Measurements from ENCODE around the gene MYH8.

Gene MYH8

GRCh38 chr17:10370016-10370608 is 51.6 kb downstream of the MYH8 start:
- H2AFZ ChIP-seq (ENCODE audit: low read length): no peak overlapping the region
- H3K4me1 ChIP-seq (ENCODE audit: insufficient read depth, low read length, severe bottlenecking): no peaks in the 10 kb centered on the region
- TF ChIP-seq CTCF (IDR thresholded peaks at IDR 0.05; ENCODE audit: low read length) (no peak), EZH2 (IDR thresholded peaks at IDR 0.05; ENCODE audit: borderline replicate concordance, low read length) (no peak)

GRCh38 chr17:10369239-10369638 is 52.5 kb downstream of the MYH8 start:
- Histone ChIP-seq H3K36me3 (ENCODE audit: insufficient read depth, low read length) (no peaks in the 10 kb centered on the region), H3K4me2 (ENCODE audit: low read length) (no peak overlapping the region), H3K27me3 (ENCODE audit: insufficient read depth, low read length) (no peaks in the 10 kb centered on the region), H3K4me3 (ENCODE audit: low read depth, low read length, poor library complexity, severe bottlenecking) (no peak overlapping the region), H3K9ac (ENCODE audit: low read length) (no peak overlapping the region), H3K9me3 (ENCODE audit: low read length) (no peaks in the 10 kb centered on the region), H3K79me2 (ENCODE audit: insufficient read depth, low read length) (no peaks in the 10 kb centered on the region), H3K4me1 (ENCODE audit: insufficient read depth, low read length, severe bottlenecking) (no peaks in the 10 kb centered on the region), H3K27ac (ENCODE audit: low read depth, low read length, poor library complexity, severe bottlenecking) (no peak overlapping the region), H2AFZ (ENCODE audit: low read length) (no peak overlapping the region), H3K9me2 (ENCODE audit: low read depth, low read length) (no peaks in the 10 kb centered on the region), H3F3A (ENCODE audit: insufficient read depth, low read length) (no peaks in the 10 kb centered on the region), H4K20me1 (ENCODE audit: insufficient read depth, low read length) (no peaks in the 10 kb centered on the region)
- TF ChIP-seq CTCF (IDR thresholded peaks at IDR 0.05; ENCODE audit: low read length): no peak
- TF ChIP-seq EZH2 (IDR thresholded peaks at IDR 0.05; ENCODE audit: borderline replicate concordance, low read length): no peak

More at GRCh38 chr17:10370016-10370608, 51.6 kb downstream of the MYH8 start:
- H3K9me3 ChIP-seq (ENCODE audit: low read length): no peaks in the 10 kb centered on the region
- H3K4me3 ChIP-seq (ENCODE audit: low read depth, low read length, poor library complexity, severe bottlenecking): no peak overlapping the region
- H3K9ac ChIP-seq (ENCODE audit: low read length): no peak overlapping the region
- H3K27me3 ChIP-seq (ENCODE audit: insufficient read depth, low read length): no peaks in the 10 kb centered on the region
- no peaks in the 10 kb centered on the region for H3F3A ChIP-seq (ENCODE audit: insufficient read depth, low read length)
- H3K79me2 ChIP-seq (ENCODE audit: insufficient read depth, low read length): no peaks in the 10 kb centered on the region
- no peaks in the 10 kb centered on the region for H3K9me2 ChIP-seq (ENCODE audit: low read depth, low read length)
- no peaks in the 10 kb centered on the region for H4K20me1 ChIP-seq (ENCODE audit: insufficient read depth, low read length)
- no peak overlapping the region for H3K4me2 ChIP-seq (ENCODE audit: low read length)
- H3K36me3 ChIP-seq (ENCODE audit: insufficient read depth, low read length): no peaks in the 10 kb centered on the region
- H3K27ac ChIP-seq (ENCODE audit: low read depth, low read length, poor library complexity, severe bottlenecking): no peak overlapping the region

GRCh38 chr17:10368561-10368960 is 53.2 kb downstream of the MYH8 start:
- H3K9me2 ChIP-seq (ENCODE audit: low read depth, low read length): no peaks in the 10 kb centered on the region
- TF ChIP-seq CTCF (IDR thresholded peaks at IDR 0.05; ENCODE audit: low read length): no peak
- TF ChIP-seq EZH2 (IDR thresholded peaks at IDR 0.05; ENCODE audit: borderline replicate concordance, low read length): no peak
- H3K27me3 ChIP-seq (ENCODE audit: insufficient read depth, low read length): no peaks in the 10 kb centered on the region

More at GRCh38 chr17:10368561-10368960, 53.2 kb downstream of the MYH8 start:
- Histone ChIP-seq H3K4me2 (ENCODE audit: low read length) (no peak overlapping the region), H3F3A (ENCODE audit: insufficient read depth, low read length) (no peaks in the 10 kb centered on the region), H2AFZ (ENCODE audit: low read length) (no peak overlapping the region), H3K9ac (ENCODE audit: low read length) (no peak overlapping the region), H4K20me1 (ENCODE audit: insufficient read depth, low read length) (no peaks in the 10 kb centered on the region), H3K4me3 (ENCODE audit: low read depth, low read length, poor library complexity, severe bottlenecking) (no peak overlapping the region), H3K4me1 (ENCODE audit: insufficient read depth, low read length, severe bottlenecking) (no peaks in the 10 kb centered on the region), H3K9me3 (ENCODE audit: low read length) (no peaks in the 10 kb centered on the region), H3K36me3 (ENCODE audit: insufficient read depth, low read length) (no peaks in the 10 kb centered on the region), H3K79me2 (ENCODE audit: insufficient read depth, low read length) (no peaks in the 10 kb centered on the region), H3K27ac (ENCODE audit: low read depth, low read length, poor library complexity, severe bottlenecking) (no peak overlapping the region)
